Stimulated activated CD4-positive, alpha-beta T cell treated with anti-CD3 and anti-CD28 coated beads, Interleukin-4, amount 100 ng/mL, for 4 hours (primary cell): Measurements from ENCODE around the gene CACNA2D3.
"Not testable (repeated sequence)": the region's sequence is repeated elsewhere in the genome, so short reads cannot be mapped to it uniquely, and the experiment has no call there.

Experiments used
- DNase-seq, 2 experiments: peaks; one replicate each; pipeline ENCODE4 v3.0.0-alpha.2; 2020

CACNA2D3 gene

DNA sequence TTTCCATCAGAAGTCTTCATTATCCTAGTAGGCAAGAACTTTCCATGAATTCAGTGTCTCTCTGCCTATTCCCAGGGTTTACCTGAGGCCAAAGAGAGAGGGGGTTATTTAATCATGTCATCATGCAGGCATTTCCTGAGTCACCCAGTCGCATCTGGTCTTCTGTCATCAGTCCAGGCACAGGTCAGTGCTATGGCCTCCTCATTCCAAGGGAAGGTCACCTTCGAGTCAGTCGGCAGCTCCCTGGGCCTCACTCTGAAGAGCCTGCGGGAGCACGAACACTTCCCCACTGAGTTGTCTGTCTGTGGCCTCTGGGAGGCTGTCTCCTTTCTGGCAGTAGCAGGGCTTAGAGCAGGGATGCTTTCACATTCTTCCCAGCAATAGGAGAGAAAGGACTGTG lies 831.7 kb downstream of the CACNA2D3 start:
- no peak for DNase-seq

DNA sequence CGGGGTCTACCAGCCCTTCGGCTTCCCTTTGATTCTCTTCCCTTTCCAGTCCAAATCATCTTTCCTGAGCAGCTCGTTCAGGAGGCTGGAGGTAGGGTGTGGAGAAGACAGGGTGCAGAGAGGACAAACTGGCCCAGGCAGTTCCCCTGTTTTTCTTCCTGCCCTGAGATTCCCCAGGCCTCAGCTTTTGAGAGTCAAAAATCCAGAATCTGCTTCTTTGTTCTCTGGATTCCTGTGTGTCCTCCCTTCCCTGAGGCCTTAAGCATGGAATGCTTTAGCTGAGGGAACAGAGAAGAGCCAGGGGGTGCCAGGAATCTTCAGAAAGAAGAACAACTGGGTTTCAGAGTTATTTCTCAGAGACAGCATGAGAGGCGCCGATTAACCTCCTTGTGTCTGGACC lies 832.2 kb downstream of the CACNA2D3 start:
- no peak for DNase-seq

DNA sequence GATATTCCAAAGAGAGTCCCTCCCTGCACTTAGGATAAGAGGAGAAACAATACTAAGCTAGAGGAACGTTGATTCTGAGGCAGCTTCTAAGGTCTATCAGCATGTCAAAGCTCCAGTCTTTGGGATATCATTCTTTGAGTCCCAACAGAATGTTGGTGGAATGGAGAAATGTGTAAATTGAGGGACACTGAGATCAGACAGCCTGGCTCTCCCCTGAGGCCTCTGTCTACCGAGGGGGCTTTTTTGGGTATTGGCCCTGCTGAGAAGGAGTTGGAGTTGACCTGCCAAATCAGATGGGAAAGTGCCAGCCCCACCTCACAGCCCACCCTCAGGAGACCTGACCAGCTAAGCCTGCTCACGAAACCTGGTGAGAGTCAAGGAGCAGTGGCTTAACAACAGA lies 833.1 kb downstream of the CACNA2D3 start:
- DNase-seq: no peak

DNA sequence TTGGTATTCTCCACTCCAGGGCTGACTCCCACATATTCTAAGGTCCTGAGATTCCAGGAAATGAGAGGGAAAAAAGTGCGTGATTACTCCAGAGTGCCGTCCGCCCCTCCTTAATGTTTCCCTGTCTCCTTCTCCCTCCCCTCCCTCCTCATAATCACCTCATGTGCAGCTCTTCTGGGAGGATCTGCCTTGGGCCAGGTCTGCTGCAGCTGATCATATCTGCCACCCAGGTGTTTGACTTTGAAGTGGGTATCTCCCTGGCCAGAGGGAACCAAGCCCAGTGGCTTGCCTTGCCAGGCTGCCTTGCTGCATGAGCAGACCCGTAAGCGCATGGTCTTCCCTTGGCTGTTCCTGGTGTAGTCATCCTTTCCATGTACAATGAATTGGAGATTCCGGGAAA lies 833.6 kb downstream of the CACNA2D3 start:
- no peak for DNase-seq

DNA sequence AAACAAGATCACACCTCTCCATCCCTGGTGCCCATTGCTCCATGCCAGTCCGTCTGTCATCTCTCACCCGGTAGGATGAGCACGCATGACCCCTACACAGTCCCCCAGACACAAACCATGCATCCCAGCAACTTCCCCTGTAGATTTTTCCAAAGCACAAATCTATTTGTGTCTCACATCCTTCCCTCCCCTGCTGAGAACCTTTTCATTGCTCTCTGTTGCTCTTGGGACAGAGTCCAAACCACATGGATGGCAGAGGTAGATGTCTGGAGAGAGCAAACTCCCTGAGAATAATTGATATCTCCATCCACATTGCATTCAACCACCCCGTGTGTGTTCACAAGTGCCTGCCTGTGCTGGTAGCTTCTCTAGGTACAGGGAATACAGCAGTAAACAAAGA lies 835.4 kb downstream of the CACNA2D3 start:
- no peak for DNase-seq

DNA sequence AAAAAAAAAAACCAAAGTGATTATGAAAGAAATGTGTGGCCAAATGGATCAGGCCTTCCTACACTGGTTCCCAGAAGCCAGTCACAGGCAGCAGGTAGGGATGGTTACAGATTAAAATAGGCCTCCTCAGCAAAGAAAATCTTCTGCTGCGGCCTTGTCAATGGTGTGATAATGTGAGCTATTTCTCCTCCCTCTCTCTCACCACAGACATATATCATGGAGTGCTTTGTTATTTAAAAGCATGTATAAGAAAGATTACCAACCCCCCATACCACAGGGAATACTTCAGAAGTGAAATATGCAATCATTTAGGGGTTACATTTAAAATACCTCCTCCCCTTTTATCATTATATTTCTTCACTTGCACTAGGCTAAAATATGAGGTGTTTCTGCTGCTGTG lies 837.7 kb downstream of the CACNA2D3 start:
- no peak for DNase-seq

DNA sequence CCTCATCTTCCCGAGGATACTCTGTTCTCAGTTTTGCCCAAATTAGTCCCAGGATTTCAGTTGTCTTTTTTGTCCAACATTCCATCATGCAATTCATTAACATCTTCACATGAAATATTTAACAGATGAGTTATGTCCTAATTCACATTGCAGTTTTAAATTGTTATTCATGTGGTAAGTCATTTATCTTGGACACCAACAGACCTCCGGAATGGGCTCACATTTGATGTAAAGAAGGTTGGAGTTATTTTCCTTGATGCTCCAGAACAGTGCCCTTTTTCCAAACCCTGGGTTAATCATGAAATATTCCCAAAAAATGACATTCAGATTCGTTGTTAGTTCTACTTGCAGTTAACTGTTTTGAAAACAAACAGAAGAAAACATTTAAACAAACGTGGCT lies 838.3 kb downstream of the CACNA2D3 start:
- no peak for DNase-seq

DNA sequence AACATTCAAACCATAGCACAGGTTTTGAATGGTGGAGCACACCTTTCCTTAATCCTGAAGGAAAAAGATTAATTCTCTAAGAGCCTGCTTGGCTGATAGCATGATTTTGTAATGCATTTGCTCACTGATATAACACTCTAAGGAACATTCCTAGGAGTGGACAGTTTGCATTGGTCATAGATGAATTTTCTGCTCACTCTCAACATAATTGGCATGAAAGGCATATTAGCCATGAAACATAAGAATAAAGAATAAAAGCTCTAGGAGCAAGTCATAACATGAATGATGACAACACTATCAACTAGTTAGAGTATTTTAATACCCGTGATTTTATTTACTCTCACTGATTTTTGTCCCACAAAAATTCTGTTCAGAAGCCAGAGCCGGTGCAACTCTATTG lies 839.8 kb downstream of the CACNA2D3 start:
- no peak for DNase-seq

DNA sequence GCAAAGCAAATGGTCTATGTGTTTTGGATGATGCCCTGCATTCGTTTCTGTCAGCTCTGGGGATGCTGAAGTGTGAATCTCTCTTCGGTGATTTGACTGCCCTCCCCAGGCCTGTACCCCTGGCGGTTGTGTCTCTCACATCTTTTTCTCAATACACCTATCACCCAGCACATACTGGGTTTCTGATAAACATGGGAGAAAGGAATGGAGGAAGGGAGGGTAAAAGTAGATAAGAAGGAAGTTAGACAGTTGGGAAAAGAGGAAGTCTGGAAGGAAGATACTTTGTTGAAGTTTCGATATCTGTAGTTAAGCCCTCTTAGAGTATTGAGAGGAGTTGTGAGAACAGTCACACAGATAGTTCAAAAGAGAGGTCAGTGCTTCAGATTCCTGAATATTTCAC lies 841.3 kb downstream of the CACNA2D3 start:
- no peak for DNase-seq

DNA sequence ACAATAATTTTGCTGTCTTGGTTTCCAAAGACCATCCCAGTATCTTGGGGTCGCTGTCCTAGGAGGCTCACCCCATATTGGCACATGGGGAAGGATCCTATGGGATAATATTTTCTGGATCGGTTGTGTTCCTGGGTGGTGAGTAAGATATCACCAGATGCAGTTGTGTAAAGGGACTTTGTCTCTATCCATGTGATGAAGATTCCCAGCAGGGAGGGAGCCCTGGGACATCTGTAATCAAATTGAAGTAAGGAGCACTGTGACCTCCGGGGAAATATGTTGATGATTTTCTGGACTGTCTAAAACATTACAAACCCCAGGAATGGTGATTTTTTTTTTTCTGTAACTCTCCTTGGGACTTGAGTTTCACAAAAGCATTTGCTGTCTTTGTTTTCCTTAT lies 841.7 kb downstream of the CACNA2D3 start:
- no peak for DNase-seq

DNA sequence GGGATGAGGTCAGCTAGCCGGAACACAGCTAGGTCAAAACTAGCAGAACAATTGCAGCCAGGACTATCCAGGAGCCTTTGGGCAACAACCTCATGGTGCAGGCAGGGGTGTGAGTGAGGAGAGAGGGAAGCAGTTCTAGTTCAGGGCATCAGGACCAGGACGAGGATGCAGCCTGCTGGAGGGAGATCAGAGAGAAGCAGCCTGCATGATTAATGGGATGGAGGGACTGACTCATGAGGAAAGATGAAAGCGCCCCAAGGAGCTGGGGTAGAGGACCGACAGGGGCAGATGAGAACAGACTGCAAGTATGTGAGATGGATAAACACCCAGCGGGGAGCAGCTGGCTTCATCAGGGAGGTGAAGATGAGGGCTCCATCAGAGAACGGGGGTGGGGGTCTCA lies 843.4 kb downstream of the CACNA2D3 start:
- DNase-seq: no peak

DNA sequence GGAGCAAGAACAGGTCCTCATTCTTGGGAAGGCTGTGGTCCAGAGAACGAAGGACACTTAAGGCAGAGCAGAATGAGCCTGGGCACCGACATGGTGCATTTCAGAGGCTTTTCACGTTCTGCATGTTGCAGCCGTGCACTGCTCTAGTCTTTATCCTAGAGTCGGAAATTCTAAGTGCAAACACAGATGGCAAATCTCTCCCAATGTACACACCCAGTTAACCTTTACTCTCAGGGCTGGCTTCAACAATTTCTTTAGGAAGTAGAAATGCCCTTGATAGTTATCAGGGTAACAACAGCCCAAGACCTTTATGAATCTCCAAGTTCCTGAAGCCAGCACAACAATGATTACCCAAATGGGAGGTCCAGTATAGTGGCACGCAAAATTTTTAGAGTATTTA lies 844.6 kb downstream of the CACNA2D3 start:
- DNase-seq: no peak

DNA sequence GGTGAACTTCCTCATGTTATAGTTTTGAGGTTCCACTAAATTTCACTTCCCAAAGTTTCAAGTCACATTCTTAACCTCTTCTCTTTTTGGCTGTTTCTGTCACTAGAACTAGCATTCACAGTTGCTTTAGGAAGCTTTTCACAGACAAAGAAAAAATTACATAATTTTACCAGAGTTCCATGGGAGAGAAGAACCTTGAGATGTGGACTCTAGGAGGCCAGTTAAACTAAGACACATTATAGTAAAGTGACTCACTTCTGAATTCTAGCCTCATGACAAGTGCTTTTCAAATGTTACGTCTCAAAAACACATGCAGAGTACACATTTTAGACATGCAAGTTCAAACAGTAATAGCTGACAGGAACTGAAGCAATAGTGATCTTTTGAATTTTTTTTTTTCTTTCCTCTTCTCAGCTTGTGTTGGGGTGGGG lies 845.4 kb downstream of the CACNA2D3 start:
- no peak for DNase-seq

DNA sequence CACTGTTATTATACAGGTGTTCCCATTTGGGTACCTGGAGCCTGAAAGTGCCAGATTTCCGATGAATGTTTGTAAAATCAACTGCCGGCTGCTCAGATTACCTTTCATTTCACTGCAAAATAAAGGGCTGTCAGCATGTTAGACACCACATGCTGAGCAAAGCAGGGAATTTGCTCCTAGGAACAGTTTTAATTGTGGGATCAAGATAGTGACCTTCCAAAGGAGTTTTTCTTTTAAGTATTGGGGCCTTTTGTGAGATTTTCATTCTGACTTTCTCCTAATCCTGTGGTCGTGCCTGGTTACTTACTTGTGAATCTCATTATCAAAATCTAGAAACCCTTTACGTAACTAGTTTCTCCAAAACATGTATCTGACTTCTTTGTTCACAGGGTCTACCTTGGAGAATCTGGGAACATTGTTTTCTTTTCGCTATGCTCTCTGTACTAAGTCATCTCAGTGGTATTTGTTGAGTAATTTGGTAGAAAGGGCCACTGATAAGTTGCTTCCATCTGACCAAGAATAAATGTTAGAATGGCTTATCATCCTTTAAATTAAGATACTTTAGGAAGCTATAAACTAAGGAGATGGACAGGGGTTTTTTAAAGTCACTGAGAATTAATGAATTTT lies 846.3 kb downstream of the CACNA2D3 start:
- no peak for DNase-seq

DNA sequence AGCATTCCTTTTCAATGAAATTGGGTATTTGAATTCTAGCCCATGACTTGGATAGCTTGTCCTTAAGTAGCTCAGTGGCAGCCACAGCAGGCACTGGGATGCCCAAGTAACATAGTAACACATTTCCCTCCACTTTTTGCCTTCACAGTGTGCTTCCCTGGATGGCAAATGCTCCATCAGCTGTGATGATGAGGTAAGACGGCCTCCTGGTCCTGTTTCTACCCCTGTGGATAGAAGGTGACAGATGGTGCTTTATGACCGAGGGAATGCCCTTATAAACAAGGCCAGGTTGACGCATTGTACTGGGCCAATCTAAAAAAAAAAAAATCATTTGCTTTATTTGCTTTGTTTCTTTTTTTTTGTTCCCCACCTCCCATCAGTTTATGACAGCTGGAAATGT lies 847.3 kb downstream of the CACNA2D3 start:
- DNase-seq: no peak

DNA sequence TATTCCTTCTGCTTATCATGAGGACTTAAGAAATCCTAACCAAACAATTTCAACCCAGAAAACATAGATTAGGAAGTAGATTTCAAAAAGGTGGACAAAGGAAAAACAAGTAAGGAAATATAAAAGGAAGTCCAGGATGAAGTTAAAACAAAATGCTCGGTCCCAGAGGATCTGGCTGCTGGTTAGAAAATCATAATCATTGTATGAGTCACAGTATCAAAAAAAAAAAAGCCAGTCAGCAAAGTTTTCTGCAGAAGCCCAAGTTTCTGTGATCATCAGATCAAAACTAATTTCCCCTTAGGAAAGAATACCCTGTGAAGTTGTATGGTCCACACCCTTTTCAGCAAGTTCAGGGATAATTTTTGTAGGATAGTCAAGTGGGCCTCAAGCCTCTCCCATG lies 848.5 kb downstream of the CACNA2D3 start:
- DNase-seq: no peak

DNA sequence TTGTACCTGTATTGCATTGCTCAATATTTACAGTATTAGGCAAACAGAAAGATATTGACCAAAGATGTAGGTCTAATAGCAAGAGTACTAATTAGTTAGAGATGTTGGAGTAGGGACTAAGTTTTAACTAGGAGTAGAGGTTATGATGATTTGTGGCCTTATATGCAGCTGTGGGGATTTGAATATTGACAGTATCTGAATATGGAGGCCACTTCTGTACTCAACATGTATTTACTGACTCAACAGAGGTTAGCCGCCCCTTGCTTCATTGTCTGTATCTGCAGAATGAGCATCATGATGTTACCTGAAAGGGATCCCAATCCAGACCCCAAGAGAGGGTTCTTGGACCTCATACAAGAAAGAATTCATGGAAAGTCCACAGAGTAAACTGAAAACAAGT lies 855.1 kb downstream of the CACNA2D3 start:
- no peak for DNase-seq

DNA sequence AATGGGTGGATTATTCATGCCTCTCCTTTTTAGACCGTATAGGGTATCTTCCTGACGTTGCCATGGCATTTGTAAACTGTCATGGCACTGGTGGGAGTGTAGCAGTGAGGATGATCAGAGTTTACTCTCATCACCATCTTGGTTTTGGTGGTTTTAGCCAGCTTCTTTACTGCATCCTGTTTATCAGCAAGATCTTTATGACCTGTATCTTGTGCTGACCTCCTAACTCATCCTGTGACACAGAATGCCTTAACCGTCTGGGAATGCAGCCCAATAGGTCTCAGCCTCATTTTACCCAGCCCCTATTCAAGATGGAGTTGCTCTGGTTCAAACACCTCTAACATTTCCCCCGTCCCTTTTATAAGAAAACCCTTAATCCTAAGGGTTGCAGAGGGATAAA lies 855.6 kb downstream of the CACNA2D3 start:
- not testable (repeated sequence) for DNase-seq

DNA sequence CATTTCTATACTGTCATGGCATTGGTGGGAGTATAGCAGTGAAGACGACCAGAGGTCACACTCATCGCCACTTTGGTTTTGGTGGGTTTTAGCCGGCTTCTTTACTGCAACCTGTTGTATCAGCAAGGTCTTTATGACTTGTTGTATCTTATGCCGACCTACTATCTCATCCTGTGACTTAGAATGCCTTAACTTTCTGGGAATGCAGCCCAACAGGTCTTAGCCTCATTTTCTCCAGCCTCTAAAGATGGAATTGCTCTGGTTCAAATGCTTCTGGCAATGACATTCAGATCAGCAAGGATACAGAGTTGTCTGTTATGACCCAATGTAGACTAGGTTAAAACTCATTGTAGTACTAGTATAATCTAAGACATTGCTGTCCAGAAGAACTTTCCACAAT lies 860.5 kb downstream of the CACNA2D3 start:
- DNase-seq: no peak

DNA sequence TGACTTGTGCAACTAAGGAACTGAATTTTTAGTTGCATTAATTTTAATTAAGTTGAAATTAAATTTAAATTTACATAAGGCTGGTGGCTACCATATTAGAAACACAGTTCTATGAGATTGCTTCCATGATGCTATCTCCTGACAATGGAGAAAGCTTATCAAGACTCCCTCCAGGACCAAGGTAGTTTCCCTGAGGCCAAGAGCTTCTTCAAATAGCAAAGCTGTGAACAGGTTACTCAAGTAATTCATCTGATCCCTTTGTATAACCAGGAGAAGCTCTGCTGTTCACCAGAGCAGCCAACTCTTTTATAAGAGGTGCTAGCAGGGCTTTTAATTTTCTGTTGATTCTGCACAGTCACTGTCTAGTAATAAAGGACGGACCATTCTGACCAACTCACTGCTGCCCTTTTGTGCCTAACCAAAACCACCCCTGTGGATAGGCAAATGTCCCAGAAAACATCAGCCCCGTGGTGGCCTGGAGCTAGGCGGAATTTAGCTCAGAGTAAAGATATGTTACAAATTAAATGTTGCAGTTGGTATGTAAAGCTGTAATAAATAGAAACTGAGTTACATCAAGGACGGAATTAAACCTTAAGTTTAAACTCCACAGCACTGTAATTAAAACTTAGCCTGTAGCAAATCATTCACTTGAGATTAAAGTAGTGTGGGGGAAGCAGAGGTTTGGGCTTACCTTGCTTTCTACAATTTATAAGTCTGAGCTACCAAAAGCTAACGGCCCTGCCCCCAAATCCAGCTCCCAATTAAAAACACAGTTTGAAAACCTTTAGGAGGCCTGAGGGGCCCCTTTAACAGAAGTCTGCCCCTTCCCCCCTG lies 861.1 kb downstream of the CACNA2D3 start:
- no peak for DNase-seq

DNA sequence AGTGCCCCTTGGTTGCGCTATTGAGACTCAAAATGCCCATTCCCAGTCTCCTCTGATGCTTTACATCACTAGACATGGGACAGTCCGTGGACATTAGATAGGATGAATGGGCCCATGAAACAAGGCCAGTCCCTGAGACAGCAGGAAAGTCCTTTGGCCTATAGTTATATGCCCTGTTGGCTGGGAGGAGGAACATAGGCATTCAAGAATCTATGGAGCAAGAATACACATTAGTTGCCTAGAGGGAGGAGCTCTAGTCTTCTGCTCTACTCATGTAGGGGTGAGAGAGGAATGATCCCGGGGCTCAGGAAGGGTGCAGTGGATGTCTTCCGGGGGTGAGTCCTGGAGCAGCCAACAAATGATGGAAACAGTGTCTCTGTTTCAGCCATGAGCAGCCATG lies 863.5 kb downstream of the CACNA2D3 start:
- DNase-seq: no peak

DNA sequence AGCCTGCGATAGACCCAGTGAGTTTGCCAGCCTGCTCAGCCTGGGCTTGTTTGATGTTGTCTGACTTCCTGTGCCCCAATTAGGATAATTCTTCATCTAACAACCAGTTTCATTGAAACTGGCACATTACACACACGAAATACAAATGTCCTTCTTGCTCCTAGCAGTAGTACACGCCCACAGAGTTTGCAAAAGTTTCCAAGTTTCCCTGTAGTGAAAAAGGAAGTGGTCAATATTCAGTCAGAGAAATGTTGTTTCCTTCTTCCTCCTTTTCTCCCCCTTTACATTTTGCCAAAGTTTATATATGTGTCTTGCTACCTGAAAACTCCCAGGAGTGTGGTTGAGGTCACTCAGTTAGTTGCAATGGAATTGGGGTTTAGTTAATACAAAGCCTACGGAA lies 863.9 kb downstream of the CACNA2D3 start:
- DNase-seq: no peak

DNA sequence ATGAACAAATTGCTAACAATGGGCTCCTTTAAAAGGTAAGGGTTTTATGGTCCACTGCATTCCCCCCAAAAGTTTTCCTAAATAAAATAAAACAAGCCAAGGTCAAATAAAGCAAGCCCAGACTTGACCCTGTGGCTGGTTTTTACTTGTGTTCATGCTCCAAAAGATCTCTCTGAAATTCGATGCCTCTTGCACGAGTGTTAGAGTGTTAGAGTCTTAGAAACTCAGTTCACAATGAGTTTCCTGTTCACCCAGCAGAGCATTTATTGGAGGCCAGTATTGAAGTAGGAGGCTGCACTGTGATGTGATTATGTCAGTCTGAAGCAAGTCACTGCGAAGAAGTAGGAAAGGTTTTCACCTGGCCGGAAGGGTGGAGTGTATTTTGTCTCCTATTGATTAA lies 865.4 kb downstream of the CACNA2D3 start:
- no peak for DNase-seq

DNA sequence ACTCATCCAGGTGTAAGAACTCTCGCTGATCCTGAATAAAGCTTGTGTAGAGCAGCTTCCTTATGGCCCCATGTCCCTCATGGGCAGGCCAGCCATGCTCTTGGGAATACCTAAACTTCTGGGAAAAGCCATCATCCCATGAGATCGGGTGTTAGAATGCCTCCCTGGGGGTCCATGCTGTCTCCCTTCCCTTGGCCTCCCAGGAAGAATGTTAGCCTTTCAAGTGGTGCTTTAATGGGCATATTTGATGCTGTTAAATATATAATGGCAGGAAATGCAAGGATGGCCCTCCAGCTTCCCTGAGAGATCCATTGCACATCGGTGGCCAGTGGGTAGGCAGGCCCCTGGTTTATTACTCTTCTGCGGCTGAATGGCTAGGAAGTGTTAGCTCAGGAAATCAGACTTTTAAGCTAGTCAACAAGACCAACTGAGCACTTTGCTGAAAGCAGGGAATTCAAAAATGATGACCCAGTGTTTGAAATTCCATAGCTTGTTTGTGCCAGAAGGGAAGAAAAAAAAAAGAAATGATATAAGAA lies 866.0 kb downstream of the CACNA2D3 start:
- no peak for DNase-seq
